Prostate gland (tissue), 2 donors: ENCODE measurements around the gene LRRC73.

ENCODE experiments used
- CTCF ChIP-seq, 4 experiments: fragments of 200-600 bp in 2 of 4; fragments of 450-650 bp in 2 of 4; sonication (generic) in 2 of 4; IDR thresholded peaks; 1 replicate in 3 of 4; 2 replicates in 1 of 4; pipeline ENCODE4 v1.5.1; 2016 to 2019; ENCODE audit warnings: antibody characterized with exemption in 4 of 4, mild to moderate bottlenecking in 2 of 4, moderate library complexity in 2 of 4
- POLR2A ChIP-seq: fragments of 450-650 bp; IDR thresholded peaks from one replicate; pipeline ENCODE4 v1.6.1; 2016; ENCODE audit warnings: antibody characterized with exemption, mild to moderate bottlenecking

GRCh38 chr6:43461936-43462335 is 48.2 kb downstream of the LRRC73 start:
- TF ChIP-seq CTCF (IDR thresholded peaks at IDR 0.05) (no peak), POLR2A (no peak)
